NCI-H2196 (cell line): Measurements from ENCODE around the gene PTER.

Experiments used
- DNase-seq: peaks from one replicate; lab custom pipeline; 2025; ENCODE audit not compliant: unreplicated experiment; lab: John Stamatoyannopoulos, UW

The PTER gene

DNA sequence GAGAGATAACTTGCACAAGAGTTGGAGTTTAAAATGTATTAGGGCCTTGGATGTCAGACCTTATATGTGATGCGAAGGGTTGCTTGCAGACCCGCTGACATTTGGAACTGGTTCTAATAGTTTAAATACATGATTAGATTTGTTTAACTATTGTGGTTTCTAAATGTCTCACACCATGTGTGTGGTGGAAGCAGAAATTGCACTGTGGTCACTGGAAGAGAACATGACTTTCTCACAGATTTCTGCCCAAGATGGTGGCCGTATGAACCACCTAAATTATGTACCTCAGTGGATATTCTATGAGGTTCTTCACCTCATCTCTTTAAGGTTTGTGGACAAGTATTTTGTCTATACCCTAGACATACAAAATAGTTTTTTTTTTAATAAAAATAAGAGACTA lies 93.0 kb downstream of the PTER start:
- no peak for DNase-seq

- DNase-seq = no peak
Measured at GRCh38 chr10:16536155-16536554, 99.3 kb downstream of the PTER start.

DNA sequence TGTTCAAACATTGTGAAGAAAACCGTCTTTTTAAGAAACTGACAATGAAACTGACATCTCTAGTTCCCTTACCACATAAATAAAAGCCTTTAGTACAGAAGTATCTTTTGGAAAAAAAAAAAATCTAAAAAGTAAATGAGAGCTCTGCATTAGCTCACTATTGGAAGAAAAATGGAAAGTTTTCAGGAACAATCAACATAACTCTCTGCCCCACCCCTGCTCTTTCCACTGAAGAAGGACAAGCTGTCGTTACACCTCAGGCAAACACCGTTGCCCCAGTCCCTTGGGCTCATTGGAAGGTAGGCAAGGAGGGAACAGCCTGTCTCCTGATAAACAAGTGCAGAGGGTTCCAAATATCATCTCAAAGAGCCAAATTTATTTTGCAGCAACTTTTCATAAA lies 107.3 kb downstream of the PTER start:
- no peak for DNase-seq

- DNase-seq = no peak
Measured at GRCh38 chr10:16544591-16544990, 107.8 kb downstream of the PTER start.

GRCh38 chr10:16545116-16545736 lies 108.4 kb downstream of the PTER start:
- no peak for DNase-seq

GRCh38 chr10:16547973-16548372 lies 111.2 kb downstream of the PTER start:
- no peak for DNase-seq

DNA sequence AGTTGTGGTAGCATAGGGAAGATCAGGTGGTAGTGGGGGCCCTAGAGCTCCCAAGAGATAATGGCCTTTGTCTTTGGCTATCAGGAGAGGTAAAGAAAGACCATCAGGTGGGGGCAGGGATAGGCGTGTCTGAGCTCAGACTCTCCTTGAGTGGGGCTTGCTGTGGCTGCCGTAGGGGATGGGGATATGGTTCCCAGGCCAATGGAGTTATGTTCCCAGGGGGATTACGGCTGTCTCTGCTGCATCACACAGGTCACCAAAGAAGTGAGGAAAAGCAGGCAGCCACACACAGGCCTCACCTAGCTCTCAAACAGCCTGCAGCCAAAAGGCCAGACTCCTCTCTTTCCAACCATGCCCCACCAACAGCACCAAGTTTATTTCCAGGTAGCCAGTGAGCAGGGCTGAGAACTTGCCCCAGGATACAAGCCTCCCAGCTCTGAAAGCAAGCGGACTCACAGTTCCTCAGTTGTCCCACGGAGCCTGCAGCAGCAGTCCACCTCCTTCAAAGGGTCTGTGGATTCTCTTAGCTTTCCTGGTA lies 122.5 kb downstream of the PTER start:
- no peak for DNase-seq

DNA sequence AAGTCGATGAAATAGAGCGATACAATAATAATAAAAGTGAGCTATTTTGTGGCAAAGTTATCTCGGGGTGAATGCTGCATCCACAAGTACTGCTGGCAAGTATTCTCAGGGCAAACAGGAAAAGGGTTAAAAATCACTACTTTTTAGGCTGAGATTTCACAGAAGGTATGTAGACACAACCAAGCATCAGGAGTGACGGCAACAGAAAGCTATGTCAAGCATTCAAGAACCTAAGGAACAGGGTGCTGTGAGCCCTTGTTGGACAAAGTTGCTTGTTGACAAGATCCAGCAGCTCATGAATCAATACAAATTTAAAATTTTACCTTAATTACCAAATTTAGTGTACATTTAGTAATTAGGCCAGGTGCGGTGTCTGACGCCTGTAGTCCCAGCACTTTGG lies 126.1 kb downstream of the PTER start:
- no peak for DNase-seq
